ENCODE results near the gene OR13J1. TPM values are rescaled to one million over a fixed set of nuclear protein-coding genes. Genes with fewer than 3 reads are reported as not detected.
A peak's percentile ranks its signal among the peaks of the same experiment; 100 is the strongest.

Gene OR13J1
- total RNA-seq, 1 experiment from 2014 or later = not detected

DNA sequence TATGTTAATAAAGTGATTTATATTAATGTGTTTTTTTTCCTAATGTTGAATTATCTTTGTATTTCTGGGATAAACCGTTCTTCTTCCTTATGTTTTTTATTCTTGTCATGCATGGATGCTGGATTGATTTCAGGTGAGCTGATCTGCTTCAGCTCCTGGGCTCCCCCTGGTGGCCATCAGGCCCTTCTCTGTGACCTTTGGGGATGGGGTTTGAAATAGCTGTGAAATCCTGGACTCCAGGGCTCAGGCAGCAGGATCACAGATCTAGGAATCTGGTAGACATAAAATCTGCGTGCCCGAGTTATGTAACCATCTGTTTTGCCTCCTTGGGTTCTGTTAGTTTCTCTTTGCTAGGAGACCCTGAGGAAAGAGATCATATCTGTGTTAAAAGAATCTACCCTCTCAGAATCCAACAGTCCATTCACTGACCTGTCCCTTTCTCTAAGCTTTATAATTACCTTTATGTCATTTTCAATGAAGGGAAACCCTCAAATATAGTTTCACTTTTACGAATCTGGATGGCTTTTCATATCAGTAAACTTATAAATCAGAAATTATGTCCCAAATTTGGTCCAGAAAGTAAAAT is 12.2 kb upstream of the OR13J1 start:
- H3K9me3 ChIP-seq (ENCODE audit: low read depth, low read length, poor library complexity, severe bottlenecking) = no peaks in the 10 kb centered on the region
- H3K4me1 ChIP-seq (ENCODE audit: insufficient read depth, low read length, poor library complexity, severe bottlenecking) = no peaks in the 10 kb centered on the region
- no peak overlapping the region for H3K27ac ChIP-seq (ENCODE audit: low read depth, low read length, poor library complexity, severe bottlenecking)
- no TSS peak for BruUV-seq (replicated peaks)
- no peak overlapping the region for H3K4me3 ChIP-seq (ENCODE audit: low read depth, low read length, poor library complexity, severe bottlenecking)
- ChIA-PET POLR2A (ENCODE audit: low non-redundant PET) (no interaction called here), CTCF (interaction anchor here (0.6 to 1.6 kb wide), 11 partner anchors 13 to 186 kb away, joined by 3 to 40 read pairs (median 4); partner anchors contain the start of gene HRCT1)
- TF ChIP-seq CTCF (conservative IDR thresholded peaks at IDR 0.05; ENCODE audit: low read depth, low read length) = peak; percentile 99
- TF ChIP-seq EZH2 (IDR thresholded peaks at IDR 0.05; ENCODE audit: borderline replicate concordance, low read depth, low read length, poor library complexity, severe bottlenecking) = no peak
- intact Hi-C loops (cut with micrococcal nuclease; ENCODE audit: unreplicated experiment) = loop anchor here (1.0 to 5.0 kb wide), 2 partner anchors 55 to 92 kb away; partner anchors contain the start of genes FAM221B and TMEM8B
- H3K27me3 ChIP-seq (replicated peaks; ENCODE audit: insufficient read depth, low read depth, low read length, poor library complexity) = no peaks in the 10 kb centered on the region
- peak; percentile 71 for DNase-seq (ENCODE audit: low spot score)
- no peaks in the 10 kb centered on the region for H3K36me3 ChIP-seq (ENCODE audit: insufficient read depth, low read length, poor library complexity, severe bottlenecking)

GRCh38 chr9:35872505-35872904 is 2.3 kb upstream of the OR13J1 start:
- no peaks in the 10 kb centered on the region for H3K36me3 ChIP-seq (ENCODE audit: insufficient read depth, low read length, poor library complexity, severe bottlenecking)
- H3K27me3 ChIP-seq (replicated peaks; ENCODE audit: insufficient read depth, low read depth, low read length, poor library complexity) = no peaks in the 10 kb centered on the region
- TF ChIP-seq EZH2 (IDR thresholded peaks at IDR 0.05; ENCODE audit: borderline replicate concordance, low read depth, low read length, poor library complexity, severe bottlenecking) (no peak), CTCF (conservative IDR thresholded peaks at IDR 0.05; ENCODE audit: low read depth, low read length) (no peak)
- POLR2A ChIA-PET (ENCODE audit: low non-redundant PET) = interaction anchor here (0.7 kb wide), 1 partner anchor 11 kb away, joined by 6 read pairs; no protein-coding TSS in a partner anchor
- no TSS peak for BruUV-seq (replicated peaks)
- H3K4me3 ChIP-seq (ENCODE audit: low read depth, low read length, poor library complexity, severe bottlenecking) = no peak overlapping the region
- CTCF ChIA-PET = no interaction called here
- intact Hi-C loops (cut with micrococcal nuclease; ENCODE audit: unreplicated experiment) = no loop called here
- DNase-seq (ENCODE audit: low spot score) = no peak
- peaks cover 8% of the 10 kb centered on the region for H3K9me3 ChIP-seq (ENCODE audit: low read depth, low read length, poor library complexity, severe bottlenecking)
- no peak overlapping the region for H3K27ac ChIP-seq (ENCODE audit: low read depth, low read length, poor library complexity, severe bottlenecking)
- peaks cover 4% of the 10 kb centered on the region for H3K4me1 ChIP-seq (ENCODE audit: insufficient read depth, low read length, poor library complexity, severe bottlenecking)

GRCh38 chr9:35871545-35871944 is 1.3 kb upstream of the OR13J1 start:
- no TSS peak for BruUV-seq (replicated peaks)
- intact Hi-C loops (cut with micrococcal nuclease; ENCODE audit: unreplicated experiment) = no loop called here
- H3K9me3 ChIP-seq (ENCODE audit: low read depth, low read length, poor library complexity, severe bottlenecking) = peaks cover 4% of the 10 kb centered on the region
- H3K27me3 ChIP-seq (replicated peaks; ENCODE audit: insufficient read depth, low read depth, low read length, poor library complexity) = no peaks in the 10 kb centered on the region
- ChIA-PET POLR2A (ENCODE audit: low non-redundant PET) (no interaction called here), CTCF (no interaction called here)
- no peaks in the 10 kb centered on the region for H3K36me3 ChIP-seq (ENCODE audit: insufficient read depth, low read length, poor library complexity, severe bottlenecking)
- no peak overlapping the region for H3K4me3 ChIP-seq (ENCODE audit: low read depth, low read length, poor library complexity, severe bottlenecking)
- H3K4me1 ChIP-seq (ENCODE audit: insufficient read depth, low read length, poor library complexity, severe bottlenecking) = peaks cover 4% of the 10 kb centered on the region
- no peak for TF ChIP-seq EZH2 (IDR thresholded peaks at IDR 0.05; ENCODE audit: borderline replicate concordance, low read depth, low read length, poor library complexity, severe bottlenecking)
- no peak for TF ChIP-seq CTCF (conservative IDR thresholded peaks at IDR 0.05; ENCODE audit: low read depth, low read length)
- no peak overlapping the region for H3K27ac ChIP-seq (ENCODE audit: low read depth, low read length, poor library complexity, severe bottlenecking)
- no peak for DNase-seq (ENCODE audit: low spot score)

Data from A673 (cell line).